HG03064 (cell line): Measurements from ENCODE around the gene GRWD1.
"Not testable (repeated sequence)": the region's sequence is repeated elsewhere in the genome, so short reads cannot be mapped to it uniquely, and the experiment has no call there.

Experiments used
- ATAC-seq: cut with Tn5 transposase; IDR thresholded peaks from one replicate; pipeline ENCODE4 v1.9.1; 2021; ENCODE audit warnings: low read depth; ENCODE audit not compliant: unreplicated experiment

The GRWD1 gene

DNA sequence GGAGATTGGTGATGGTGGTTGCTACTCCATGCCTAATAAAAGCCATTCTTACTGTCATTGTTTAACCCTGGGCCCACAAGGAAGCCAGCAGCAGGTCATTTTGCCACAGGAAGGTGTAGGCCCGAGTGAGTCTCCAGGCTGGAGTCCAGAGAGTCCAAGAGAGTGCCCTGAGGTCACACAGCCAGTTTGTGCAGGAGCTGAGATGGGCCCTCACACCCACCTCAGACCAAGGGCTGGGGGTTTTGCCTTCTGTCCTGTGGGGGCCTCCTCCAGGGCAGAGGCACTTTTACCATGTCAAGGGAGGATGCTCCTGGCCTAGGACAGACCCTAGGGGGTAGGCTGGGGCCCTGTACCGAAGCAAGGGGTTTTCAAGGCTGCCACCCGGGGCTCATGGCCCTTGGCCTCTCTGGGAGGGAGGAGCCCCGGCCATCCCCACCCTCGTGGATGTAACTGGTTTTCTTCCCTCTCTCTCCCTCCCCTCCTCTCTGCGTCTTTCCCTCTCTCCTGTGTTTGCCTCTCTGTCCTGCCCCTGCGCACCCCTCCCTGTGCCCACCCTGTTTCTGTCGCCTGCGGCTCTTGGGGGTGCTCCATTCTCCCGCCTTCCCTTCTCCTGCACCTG lies 31.4 kb downstream of the GRWD1 start:
- ATAC-seq = no peak

DNA sequence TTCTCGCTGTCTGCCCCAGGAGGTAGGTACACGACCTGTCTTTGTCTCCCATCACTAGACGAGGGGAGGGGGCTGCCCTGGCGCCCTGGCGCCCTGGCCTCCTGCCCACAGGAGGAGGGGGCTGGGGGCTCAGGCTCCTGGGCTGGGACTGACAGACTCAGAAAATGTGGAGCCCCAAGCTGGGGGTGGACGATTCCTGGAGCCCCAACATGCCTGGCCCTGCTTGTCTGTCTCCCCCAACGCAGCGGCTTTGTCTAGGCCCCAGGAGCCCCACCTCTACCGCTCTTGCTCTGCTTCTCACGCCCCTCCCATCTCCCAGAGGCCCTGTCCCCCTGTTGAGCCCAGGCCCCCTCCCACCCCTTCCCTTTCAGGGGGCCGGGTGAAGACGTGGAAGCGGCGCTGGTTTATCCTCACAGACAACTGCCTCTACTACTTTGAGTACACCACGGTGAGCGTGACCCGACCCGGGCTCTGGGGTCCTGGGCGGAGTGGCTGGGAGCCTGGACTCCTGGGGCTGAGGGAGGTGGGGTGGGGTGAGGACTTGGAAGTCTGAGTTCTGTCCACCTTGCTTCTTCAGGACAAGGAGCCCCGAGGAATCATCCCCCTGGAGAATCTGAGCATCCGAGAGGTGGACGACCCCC lies 32.0 kb downstream of the GRWD1 start:
- ATAC-seq = no peak

DNA sequence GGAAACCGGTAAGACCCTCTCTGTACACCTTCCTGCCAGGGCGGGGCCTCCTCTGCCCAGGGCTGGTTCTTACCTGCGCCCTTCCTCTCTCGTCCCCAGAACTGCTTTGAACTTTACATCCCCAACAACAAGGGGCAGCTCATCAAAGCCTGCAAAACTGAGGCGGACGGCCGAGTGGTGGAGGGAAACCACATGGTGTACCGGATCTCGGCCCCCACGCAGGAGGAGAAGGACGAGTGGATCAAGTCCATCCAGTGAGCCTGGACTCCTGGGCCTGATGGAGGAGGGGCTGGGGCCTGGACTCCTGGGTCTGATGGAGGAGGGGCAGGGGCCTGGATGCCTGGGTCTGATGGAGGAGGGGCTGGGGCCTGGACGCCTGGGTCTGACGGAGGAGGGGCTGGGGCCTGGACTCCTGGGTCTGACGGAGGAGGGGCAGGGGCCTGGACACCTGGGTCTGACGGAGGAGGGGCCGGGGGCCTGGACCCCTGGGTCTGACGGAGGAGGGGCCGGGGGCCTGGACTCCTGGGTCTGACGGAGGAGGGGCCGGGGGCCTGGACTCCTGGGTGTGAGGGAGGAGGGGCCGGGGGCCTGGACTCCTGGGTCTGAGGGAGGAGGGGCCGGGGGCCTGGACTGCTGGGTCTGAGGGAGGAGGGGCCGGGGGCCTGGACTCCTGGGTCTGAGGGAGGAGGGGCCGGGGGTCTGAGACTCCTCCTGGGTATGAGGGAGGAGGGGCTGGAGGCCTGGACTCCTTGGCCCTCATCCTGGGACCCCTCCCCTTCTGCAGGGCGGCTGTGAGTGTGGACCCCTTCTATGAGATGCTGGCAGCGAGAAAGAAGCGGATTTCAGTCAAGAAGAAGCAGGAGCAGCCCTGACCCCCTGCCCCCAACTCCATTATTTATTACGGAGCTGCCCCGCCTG lies 32.8 kb downstream of the GRWD1 start:
- ATAC-seq = no peak

DNA sequence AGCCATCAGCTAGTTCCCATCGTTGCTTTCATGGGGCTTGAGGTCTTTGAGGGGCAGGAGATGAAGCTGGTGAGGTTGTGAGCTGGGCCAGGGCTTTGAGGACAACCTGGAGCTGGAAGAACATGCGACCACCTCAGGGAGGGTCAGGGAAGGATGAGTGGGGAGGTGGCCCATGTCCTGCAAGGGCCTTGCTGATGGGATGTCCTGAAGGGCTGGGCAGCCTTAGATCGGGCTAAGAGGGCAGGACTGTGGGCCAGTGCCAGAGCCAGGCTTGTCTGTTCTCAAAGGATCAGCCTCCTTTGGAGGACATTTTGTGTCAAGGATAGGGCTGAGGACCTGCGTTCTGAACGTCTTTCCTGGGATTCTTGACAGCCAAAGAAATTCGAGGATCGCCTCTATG lies 33.9 kb downstream of the GRWD1 start:
- no peak for ATAC-seq

DNA sequence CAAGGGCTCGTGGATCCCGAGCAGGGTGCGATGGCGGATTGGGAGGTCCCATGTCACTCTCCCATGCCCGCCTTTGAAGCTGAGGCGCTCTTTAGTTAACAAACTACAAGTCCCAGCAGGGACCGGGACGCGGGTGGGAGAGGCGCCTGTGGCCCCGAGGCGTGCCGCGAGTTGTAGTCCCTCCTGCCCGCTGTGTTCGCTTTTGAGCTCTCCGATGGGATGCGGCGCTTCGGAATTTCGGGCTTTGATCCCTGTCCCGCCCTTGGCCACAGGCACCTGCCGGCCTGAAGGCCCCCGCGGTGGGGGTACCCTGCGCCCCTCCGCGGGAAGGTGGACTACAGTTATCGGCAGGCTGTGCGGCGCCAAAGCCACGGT lies 34.4 kb downstream of the GRWD1 start:
- no peak for ATAC-seq

DNA sequence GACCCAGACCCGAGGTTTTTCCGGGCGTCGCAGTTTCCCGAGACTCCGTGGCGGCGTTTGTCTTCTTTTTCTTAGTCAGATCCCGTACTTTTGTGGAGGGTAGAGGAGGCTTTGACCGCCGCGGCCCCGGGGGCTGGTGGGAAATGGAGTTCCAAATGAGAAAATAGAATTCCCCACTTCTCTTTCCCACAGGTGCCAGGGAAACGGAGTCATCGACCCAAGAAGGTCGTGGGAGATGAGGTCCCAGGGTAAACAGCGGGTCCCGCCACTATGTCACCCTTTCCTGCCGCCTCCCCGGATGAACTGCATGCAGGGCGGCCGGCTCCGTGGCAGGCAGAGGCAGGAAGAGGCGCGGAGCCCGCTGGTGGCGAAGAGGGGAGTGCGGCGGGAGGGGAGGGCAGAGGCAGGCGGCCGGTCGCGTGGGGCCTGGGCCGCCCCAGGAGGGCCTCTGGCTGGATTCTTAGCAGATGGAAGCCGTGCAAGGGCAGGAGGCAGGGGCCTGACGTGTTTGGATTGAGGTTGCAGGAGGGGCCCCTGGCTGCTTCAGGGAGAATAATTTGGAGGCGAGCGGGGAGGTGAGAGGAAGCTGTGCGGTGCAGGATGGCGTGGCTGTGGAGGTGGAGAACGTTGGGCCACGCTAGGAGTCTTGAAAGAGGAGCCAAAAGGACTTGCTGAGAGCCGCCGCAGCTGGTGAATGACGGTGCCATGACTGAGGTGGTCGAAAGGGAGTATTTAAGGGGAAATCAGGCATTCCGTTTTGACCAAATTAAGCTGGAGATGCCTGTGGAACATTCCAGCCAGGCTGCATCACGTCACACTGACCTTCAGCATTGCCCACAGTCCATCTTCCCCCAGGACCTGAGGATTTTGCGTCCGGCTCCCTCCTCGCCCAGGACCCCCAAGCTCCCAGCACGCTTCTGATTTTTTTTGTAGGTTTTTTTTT lies 35.0 kb downstream of the GRWD1 start:
- ATAC-seq = no peak

DNA sequence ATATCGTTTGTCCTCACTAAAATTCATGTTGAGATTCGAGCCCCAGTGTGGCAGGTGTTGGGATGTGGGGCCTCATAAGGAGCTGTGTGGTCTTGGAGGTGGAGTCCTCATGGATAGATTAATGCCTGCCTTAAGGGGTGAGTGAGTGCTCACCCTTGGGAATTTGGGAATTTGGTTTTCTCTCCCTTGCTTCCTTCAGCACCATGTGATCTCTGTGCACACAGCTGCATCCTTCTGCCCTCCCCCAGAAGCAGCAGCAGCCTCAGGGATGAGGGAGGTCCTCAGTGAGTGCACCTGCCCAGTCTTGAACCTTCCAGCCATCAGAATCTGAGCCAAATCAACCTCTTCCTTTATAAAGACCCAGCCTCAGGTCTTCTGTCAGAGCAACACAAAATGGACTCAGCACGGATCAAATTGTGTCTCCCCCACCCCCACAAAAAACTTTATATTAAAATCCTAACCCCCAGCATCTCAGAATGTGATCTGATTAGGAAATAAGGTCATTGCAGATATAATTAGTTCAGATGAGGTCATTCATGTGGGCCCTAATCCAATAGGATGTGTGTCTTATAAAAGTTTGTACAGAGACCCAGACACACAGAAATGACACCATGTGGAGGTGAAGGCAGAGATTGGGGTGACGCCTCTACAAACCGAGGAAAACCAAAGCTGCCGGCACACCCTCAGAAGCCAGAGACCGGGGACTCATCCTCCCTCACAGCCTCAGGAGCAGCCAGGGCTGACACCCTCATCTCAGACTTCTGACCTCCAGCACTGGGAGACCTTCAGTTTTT lies 36.3 kb downstream of the GRWD1 start:
- no peak for ATAC-seq

DNA sequence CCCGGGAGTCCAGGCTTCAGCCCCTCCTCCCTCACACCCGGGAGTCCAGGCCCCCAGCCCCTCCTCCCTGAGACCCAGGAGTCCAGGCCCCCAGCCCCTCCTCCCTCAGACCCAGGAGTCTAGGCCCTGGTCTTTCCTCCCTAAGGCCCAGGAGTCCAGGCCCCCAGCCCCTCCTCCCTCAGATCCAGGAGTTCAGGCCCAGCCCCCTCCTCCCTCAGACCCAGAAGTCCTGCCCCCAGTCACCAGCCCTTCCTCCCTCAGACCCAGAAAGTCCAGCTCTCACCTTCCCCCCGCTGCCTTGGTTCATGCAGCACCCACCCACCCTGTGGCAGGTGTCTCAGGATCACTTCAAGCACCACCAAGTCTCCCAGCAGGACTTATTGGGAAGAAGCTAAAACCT lies 37.5 kb downstream of the GRWD1 start:
- no peak for ATAC-seq

DNA sequence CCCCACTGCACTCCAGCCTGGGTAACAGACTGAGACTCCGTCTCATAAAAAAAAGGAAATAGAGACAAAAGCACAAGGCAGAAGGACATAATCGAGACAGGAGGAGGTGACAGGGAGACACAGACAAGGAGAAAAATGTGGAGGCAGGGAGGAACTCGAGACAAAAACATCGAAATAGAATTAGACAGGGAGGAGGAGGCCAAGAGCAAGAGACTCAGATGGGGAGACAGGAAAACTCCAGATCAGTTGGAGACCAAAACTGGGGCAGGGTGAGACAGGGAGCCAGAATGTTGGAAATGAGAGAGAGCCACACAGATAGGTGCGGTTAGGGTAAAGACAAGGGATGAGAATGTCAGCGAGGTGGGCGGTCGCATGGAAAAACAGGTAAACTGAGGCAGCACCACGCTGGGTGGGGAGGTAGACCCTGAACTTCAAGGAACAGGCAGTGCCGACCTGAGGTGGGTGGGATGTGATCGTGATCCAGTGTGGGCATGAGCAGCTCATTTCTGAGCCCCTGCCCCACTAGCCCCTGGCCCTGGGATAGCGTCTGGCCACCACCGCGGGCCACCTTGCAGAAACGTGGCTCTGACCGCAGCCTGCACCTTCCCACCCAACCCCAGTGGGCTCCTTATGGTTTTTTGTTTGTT lies 38.6 kb downstream of the GRWD1 start:
- no peak for ATAC-seq

DNA sequence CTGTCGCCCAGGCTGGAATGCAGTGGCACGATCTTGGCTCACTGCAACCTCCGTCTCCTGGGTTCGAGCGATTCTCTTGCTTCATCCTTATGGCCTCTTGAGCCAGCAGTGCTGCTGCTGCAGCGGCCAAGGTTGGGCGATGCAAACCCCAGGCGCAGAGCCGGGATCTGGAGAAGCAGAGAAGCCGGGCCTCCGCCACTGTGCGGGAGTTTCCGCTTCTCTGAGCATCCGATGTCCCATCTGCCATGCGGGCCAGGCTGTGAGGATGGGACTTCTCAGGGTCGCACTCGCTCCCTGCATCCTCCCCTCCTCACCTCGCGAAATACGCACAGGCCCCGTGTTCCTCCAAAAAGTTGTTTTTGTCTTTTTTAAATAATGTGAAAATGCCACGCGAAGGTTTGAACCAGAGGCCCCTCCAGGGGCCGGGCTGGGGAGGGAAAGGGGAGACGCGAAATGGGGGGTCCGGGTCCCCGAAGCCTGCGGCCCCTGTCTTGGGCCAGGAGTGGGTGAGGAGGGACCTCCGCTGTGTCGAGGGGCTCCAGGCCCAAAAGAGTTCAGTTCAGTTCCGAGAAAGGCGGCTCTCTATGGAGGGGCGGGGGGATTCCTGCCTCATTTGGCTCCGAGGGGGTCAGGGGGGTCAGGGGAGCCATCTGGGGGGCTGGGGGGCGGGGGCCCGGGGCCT lies 39.3 kb downstream of the GRWD1 start:
- ATAC-seq = no peak

DNA sequence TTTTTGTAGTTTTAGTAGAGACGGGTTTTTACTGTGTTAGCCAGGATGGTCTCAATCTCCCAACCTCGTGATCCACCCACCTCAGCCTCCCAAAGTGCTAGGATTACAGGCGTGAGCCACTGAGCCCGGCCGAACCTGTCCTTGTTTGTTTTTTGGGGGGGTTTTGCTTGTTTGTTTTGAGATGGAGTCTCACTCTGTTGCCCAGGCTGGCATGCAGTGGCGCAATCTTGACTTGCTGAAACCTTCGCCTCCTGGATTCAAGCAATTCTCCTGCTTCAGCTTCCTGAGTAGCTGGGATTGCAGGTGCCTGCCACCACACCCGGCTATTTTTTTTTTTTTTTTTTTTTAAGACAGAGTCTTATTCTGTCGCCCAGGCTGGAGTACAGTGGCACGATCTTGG lies 40.9 kb downstream of the GRWD1 start:
- ATAC-seq = not testable (repeated sequence)

DNA sequence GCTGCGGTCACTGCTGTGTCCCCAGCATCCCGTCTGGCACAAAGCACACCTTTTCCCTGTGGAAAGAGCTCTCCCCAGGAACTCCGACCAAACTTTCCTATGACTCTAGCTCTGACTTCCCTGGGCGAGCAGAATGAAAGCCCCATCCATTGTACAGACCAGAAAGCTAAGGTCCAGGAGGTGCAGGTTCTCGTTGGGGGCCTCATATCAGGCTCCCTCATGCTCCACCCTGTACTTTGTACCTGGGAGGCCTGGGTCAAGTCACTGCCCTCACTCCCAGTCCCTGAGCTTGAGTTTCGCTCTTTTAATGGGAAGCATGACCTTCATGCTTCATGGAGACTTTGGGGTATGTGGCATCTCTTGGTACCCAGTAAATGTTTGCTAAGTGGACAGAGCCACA lies 41.8 kb downstream of the GRWD1 start:
- no peak for ATAC-seq

DNA sequence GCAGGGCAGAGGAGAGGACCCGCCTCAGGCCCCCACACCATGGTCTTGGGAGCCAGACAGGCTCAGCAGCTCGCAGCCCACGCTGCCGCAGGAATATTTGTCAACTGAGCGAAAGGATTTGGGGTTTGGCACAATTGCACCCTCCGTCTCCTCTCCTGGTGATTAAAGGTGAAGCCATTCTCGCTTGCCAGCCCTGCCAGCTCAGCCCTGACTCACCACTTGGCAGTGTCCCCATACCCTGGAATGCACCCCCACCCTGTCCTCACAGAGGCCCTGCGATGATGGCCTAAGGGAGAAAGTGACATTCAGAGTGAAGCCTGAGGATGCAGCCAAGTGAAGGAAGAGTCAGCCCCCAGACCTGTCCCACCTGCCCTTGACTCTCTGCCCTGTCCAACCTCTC lies 42.2 kb downstream of the GRWD1 start:
- no peak for ATAC-seq

DNA sequence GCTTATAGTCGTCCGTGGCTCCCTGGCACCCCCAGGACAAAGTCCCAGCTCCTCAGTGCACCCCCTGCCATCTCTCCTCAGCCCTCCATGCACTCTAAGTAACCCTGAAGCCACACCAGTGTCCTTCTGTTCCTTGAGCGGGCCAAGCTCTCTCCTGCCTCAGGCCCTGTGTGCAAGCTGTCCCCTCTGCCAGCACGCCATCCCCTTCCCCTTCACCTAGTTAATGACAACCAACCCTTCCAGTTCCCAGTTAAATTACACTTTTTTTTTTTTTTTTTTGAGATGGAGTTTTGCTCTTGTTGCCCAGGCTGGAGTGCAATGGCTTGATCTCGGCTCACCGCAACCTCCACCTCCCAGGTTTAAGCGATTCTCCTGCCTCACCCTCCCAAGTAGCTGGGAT lies 42.7 kb downstream of the GRWD1 start:
- ATAC-seq = not testable (repeated sequence)

DNA sequence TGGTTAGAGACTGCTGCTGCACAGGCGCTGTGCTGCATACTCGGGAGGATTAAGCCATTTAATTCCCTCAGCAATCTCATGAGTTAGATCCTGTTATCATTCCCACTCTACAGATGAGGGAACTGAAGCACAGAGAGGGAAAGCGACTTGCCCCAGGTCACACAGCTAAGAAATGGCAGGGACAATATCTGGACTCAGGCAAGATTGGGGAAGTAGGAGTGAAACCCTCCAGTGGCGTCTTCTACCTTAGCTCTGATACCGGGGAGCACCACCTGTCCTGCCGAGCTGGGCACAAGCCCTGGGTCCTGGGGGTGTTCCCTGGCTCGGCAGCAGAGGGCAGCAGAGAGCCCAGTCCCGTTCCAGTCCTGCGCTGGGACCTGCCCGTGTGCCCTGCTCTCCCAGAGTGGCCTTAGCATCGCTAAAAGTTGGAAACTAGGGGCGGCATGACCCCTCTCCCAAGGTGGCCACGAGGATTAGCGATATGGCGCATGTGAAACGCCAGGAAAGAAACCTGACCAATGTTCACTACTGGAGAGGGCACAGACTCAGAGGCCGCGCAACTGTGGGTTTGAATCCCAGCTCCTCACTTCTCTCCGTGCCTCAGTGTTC lies 43.9 kb downstream of the GRWD1 start:
- no peak for ATAC-seq

DNA sequence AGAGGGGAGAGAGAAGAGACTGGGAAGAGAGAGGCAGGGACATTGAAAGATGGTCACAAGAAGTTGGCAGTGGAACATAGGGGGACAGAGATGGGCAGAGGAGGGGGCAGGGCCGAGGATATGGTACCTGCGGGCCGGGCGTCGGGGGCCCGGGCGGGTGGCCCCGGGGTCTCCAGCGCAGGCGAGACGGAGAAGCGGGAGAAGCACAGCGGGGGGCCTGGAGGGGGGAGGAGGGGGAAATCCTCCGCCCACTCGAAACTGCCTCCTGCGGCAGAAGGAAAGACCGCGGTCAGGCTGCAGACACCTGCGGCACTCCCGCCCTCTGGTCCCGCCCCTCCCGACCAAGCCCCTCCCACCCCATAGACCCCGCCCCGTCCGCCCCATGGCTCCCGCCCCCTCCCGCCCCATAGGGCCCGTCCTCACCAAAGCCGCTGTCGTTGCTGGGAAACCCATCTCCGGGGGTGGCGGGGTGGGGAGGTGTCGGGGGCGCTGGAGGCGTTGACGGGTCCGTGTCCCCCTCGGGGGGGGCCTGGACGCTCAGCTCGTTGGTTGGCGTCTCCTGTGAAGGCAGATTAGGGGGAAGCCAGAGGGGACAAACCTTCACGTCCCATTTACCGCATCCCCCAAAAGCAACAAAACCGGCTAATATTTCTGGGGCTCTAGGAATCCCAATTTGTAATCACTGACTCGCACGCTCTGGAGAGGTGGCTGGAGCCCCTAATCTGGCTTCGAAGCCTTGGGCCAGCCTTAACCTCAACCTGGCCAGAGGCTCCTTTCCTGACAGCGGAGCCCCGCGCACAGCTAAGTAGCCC lies 45.4 kb downstream of the GRWD1 start:
- ATAC-seq = no peak

DNA sequence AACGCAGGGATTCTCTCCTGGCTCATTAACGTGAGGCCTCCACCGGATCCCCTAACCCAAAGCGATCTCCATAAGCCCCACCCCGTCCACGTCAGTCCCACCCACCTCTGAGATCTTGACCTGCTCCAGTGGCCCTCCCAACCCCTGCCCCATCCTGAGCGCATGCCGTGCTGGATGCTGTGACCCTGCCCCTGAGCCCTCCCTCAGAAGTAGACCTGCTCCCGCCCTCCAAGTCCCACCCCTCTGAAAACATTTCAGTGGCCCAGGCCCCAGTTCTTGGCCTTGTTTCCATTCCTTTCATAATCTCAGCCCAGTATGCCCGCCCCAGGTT lies 46.0 kb downstream of the GRWD1 start:
- ATAC-seq = no peak
